Stimulated activated CD4-positive, alpha-beta T cell treated with anti-CD3 and anti-CD28 coated beads, Interleukin-15, amount 100 ng/mL, for 48 hours (primary cell): ENCODE data around the gene DVL1.

Experiments used
- DNase-seq, 2 donors: peaks; one replicate each; pipeline ENCODE4 v3.0.0-alpha.2; 2020; ENCODE audit warnings: low read depth in 2 of 2

The DVL1 gene

DNA sequence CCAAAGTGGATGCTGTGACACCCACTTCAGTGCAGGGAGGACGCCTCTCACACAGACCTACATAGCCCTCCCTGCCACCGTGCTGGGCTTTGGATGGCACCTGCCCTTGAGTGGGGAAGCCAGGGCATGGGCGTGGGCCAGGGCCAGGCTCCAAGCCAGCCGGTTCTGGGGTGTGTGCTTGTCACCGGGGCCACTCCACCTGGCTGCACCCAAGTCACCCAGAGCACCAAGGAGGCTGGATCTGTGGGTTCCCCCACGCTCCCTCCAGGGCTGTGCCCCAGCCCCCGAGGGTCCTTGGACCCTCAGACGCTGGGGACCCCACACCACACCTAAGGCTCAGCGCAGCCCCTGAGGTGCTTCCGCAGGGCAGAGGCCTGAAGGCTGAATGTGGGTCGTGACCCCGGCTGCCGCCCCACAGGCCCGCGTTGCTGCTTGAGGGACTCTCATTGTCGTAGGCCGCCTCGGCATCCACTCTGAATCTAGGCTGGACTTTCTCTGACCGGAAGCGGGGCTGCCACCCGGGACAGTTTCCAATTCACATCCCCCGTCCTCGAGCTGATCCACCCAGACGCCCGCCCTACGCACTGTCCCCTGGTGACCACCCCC, 7.7 kb upstream of the DVL1 start:
- no peak for DNase-seq

- DNase-seq: no peak
Observed at GRCh38 chr1:1356166-1356795, 7.1 kb upstream of the DVL1 start.

GRCh38 chr1:1355416-1355815, 6.2 kb upstream of the DVL1 start:
- no peak for DNase-seq

DNA sequence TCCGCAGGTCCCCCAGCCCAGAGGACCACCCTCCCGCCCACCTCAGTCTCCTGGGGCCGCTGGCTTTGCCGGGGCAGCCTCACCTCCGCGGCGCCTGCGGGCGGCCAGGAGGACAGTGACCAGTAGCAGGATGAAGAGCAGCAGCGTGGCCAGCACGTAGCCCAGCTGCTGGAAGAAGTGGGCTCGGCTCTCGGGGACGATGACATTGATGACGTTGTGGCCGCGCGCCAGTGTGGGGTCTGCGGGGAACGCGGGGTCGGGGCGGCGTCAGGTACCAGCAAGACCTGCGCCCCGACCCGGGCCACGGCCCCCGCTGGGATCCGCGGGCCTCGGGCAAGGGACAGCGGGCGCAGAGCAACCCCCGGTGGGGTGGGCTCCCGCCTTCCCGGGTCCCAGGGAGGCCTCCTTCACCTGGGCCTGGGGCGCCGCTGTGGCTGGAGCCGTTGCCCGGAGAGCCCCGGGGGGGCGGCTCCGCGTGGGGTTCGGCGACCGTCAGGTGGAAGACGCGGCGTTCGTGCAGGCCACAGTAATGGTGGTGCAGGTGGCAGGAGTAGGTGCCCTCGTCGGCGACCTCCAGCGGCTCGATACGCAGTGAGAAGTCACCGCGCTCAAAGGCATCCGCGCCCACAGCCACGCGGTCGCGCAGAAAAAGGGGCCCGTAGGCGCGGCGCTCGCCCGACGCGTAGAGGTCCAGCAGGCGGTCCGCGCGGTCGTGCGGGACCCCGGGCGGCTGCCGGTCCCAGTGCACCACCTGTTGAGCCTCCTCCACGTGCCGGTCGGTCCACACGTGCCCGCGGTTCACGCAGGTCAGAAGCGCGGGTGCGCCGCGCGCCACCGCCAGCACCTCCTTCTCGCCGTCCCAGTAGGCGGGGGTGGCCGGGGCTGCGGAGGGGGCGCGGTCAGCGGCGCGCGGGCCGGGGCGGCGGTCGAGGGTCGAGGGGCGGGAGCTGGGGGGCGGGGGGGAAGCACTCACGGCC, 5.3 kb upstream of the DVL1 start:
- DNase-seq: no peak

GRCh38 chr1:1353389-1354151, 4.4 kb upstream of the DVL1 start:
- no peak for DNase-seq

DNA sequence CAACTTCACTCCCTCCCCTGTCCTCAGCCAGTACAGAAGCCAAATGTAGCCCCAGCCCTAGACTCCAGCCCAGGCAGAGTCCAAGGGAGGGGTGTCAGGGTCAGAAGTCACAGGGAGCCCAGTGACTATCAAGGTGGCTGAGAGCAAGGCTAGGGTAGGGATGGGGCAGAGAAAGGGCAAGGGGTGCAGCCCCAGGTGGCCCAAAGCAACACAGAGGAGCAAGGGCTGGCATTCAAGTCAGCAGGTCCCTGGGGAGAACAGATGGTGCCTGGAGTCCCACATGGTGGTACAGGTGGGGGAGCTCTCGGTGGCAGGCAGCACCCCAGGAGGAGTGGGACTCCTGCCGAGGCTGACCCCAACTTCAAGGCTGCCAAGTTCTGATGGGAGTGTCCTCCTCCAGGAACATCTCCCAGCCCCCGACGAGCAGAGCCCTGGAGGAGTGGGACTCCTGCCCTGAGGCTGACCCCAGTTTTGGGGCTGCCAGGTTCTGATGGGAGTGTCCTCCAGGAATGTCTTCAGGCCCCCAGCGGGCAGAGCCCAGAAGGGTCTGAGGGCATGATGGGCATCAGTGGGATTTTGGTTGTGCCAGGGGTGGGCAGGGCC, 3.7 kb upstream of the DVL1 start:
- no peak for DNase-seq

- no peak for DNase-seq
Observed at GRCh38 chr1:1351511-1352427, 2.6 kb upstream of the DVL1 start.

GRCh38 chr1:1348420-1349255, 580 bp downstream of the DVL1 start:
- DNase-seq: no peak

GRCh38 chr1:1347663-1348419, 1.4 kb downstream of the DVL1 start:
- DNase-seq: no peak

GRCh38 chr1:1347026-1347595, 2.1 kb downstream of the DVL1 start:
- no peak for DNase-seq

- no peak for DNase-seq
Observed at GRCh38 chr1:1346501-1346890, 2.7 kb downstream of the DVL1 start.

GRCh38 chr1:1345860-1346500, 3.2 kb downstream of the DVL1 start:
- no peak for DNase-seq

DNA sequence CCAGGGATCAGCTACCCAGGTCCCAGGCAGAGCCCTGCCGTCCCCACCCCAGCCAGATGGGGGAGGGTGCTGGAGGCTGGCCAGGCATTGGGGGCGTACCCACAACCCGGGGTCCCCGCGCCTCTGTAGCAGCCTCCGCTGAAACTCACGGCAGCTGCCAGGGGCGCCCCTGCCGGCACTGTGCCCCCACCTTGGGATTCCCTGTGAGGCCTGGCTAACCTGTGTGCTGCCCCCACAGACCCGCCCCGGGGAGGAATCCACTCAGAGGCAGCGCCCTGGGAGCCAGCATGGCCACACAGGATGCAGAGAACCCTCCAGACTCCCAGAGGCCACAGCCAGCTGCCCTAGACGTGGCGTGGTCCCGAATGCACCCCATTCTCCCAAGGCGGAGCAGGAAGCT, 3.8 kb downstream of the DVL1 start:
- DNase-seq: no peak

DNA sequence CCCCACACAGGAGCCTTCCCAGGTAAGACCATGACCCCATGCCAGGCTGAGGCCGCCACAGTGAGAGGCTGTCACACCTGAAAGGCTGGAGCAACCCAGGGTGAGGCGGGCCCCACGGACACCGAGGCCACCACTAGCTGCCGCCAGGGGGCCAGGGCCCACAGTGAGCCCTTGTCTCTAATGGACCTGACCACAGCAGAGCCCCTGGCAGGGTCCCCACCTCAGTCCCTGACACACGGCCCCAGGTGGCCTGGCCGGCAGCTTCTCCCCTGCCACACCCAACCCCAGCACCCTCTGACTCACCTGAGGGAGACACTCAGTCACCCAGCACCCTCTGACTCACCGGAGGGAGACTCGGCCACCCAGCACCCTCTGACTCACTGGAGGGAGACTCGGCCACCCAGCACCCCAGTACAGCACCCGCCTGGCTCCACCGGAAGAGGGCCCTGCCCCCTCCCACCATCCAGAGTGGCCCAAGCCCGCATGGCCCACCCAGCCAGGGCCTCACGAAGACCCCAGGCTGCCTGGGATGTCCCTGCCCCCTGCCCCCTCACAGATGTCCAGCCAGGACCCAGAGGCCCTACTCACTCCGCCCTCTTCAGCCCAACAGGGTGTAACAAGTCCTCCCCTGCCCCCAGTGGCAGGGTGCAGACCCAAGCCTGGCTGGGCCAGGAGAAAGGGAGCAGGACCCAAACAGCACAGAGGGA, 4.4 kb downstream of the DVL1 start:
- DNase-seq: peak; percentile 53 to 58

DNA sequence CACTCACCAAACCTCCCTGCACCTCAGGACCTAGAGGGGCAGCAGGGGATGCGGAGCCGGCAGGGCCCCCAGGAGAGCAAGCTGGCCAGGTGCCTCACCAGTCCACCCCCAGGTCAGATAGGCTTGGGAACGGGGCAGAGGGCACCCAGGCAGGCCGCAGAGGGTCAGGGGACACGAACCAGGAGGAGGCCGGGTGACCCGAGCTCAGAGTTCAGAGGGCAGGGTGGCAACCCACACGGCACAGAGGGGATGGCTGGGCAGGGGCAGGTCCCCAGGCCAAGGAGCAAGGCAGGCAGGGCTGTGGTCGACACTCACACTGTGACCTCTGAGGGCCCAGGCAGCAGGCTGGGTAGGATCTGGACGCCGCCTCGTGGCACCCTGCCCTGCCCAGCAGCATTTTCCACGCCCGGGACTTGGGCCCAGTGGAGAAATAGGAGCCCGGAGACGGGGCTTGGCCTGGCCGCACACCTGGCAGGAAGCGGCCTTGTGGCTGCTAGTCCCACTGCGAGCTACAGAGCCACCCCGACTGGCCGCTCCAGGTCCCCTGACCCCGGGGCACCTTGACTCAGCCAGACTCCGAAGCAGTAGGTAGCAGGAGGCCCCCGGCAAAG, 5.3 kb downstream of the DVL1 start:
- DNase-seq: no peak

DNA sequence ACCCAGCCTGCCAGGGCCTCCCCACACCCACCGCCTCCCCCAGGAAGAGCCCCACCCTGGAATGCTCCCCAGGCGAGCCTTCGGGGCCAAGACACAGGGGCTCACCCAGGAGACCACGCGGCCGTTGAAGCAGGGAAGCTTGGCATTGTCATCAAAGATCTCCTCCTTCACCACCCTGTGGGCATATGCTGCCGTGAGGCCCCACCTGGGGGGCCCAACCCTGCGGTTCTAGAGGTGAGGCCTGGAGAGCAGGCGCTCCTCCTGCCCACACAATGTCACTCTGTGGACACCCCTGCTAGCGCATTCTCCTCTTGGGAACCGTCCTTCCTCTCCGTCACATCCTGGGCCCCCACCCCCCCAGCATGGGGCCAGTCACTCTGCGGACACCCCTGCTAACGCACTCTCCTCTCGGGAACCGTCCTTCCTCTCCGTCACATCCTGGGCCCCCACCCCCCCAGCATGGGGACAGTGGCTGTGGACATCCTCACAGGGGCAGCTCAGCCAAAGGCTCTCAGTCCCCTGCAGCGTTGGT, 6.6 kb downstream of the DVL1 start:
- DNase-seq: no peak
